Heart right ventricle (tissue), 16 donors: ENCODE data around the gene TBC1D22A. TPM values are rescaled to one million over a fixed set of nuclear protein-coding genes. Genes with fewer than 3 reads are reported as not detected.
A peak's percentile ranks its signal among the peaks of the same experiment; 100 is the strongest.

Experiments used
- ATAC-seq, 8 donors: fragments of 200-7000 bp; cut with Tn5 transposase; one replicate each; pipeline ENCODE4 v1.9.1; 2020; ENCODE audit warnings: mild to moderate bottlenecking in 8 of 8, moderate library complexity in 8 of 8, moderate number of reproducible peaks in 1 of 8
- DNase-seq, 2 donors: peaks; one replicate each; pipeline ENCODE4 v3.0.0-alpha.2; 2020
- H3K27ac ChIP-seq, 10 donors: fragments of 200-600 bp; sonication (generic) in 2 of 10; one replicate each; pipeline versions ENCODE4 v1.5.0 to v1.8.0; 2020 to 2022; ENCODE audit warnings: mild to moderate bottlenecking in 3 of 10
- H3K27me3 ChIP-seq, 7 donors: fragments of 200-600 bp; one replicate each; pipeline ENCODE4 v1.8.0; 2021 to 2022; ENCODE audit warnings: mild to moderate bottlenecking in 2 of 7
- H3K36me3 ChIP-seq, 9 donors: fragments of 200-600 bp; sonication (generic) in 1 of 9; one replicate each; pipeline versions ENCODE4 v1.5.0 to v1.8.0; 2020 to 2022; ENCODE audit warnings: mild to moderate bottlenecking in 2 of 9
- H3K4me1 ChIP-seq, 9 donors: fragments of 200-600 bp; sonication (generic) in 1 of 9; one replicate each; pipeline versions ENCODE4 v1.5.0 to v1.8.0; 2020 to 2022; ENCODE audit warnings: mild to moderate bottlenecking in 4 of 9
- H3K4me3 ChIP-seq, 10 donors: fragments of 200-600 bp; sonication (generic) in 2 of 10; one replicate each; pipeline versions ENCODE4 v1.5.0 to v1.8.0; 2020 to 2022; ENCODE audit warnings: mild to moderate bottlenecking in 7 of 10, moderate library complexity in 2 of 10
- H3K9me3 ChIP-seq, 11 donors: fragments of 200-600 bp in 10 of 11; sonication (generic) in 2 of 11; one replicate each; pipeline versions ENCODE4 v1.5.0 to v1.8.0; 2013 to 2022; ENCODE audit warnings: mild to moderate bottlenecking in 2 of 11, control low read depth in 1 of 11, moderate library complexity in 1 of 11
- WGBS, 2 donors: extraction: QIAGEN DNeasy Blood & Tissue Kit; methylation state at CpG; one replicate each; pipeline ENCODE4 v1.1.7; 2013; ENCODE audit warnings: inconsistent platforms in 1 of 2; 5-methylcytosine and 5-hydroxymethylcytosine counted together
- intact Hi-C, 10 donors: fragments of 100-400 bp; cut with DNase I; formaldehyde crosslinking; loops; one replicate each; pipeline versions ENCODE4 v1.11.1 to v1.14.2; 2022
- polyA plus RNA-seq, 2 donors: library from polyadenylated mRNA; stranded (reverse); fragments of 200-250 nt; gene quantifications; one replicate each; pipeline ENCODE4 v1.2.3, GENCODE V29; 2013
- total RNA-seq, 10 donors: library from RNA; stranded (reverse); fragmentation: NEBNext Ultra II Directional in 3 of 10; extraction: Animal tissue kit (Norgen Biotek cat#: 25700) in 3 of 10; gene quantifications; one replicate each; pipeline versions ENCODE4 v1.2.1 to v1.2.4, GENCODE V29; 2021 to 2023
- TF ChIP-seq, protein P1 (sequence below), 9 donors: fragments of 200-600 bp; sonication (generic) in 2 of 9; IDR thresholded peaks; one replicate each; pipeline versions ENCODE4 v1.5.0 to v1.8.0; 2021 to 2022; ENCODE audit warnings: antibody characterized with exemption in 9 of 9, mild to moderate bottlenecking in 5 of 9, moderate library complexity in 1 of 9
- donor health status: Arrhythmogenic right ventricular cardiomyopathy.
- donor health status: ischemic (EF 13 %, LVEDD 7.1; RV severe dilation, severe dysfunction).
- donor health status: healthy with polysubstance abuse.
- donor health status: DM: no; HTN: yes; CAD: no.
- donor health status: DM: no; HTN: no; CAD: no.
- donor health status: ischemic (EF 25% LVEDD 6.9; RV normal size, moderate dysfunction).
- donor health status: ischemic (EF 25% LVEDD 5.7; RV mildly dilated, moderate dysfunction).
- donor health status: healthy.
- donor health status: DM: yes; HTN: yes; CAD: no.
- donor health status: Ischemic cardiomyopathy.
- donor health status: ischemic (EF 35%, LVEDD 5.7; RV mildly dilated, moderate dysfunction).
- donor health status: nonischemic (EF 11% LVEDD 7.7; RV severe dilation, severe dysfunction).
- donor health status: DM: yes; HTN: yes; CAD: no.
- donor health status: PGD.
- donor health status: ischemic (EF 29% LVEDD 5.4; RV normal size, mild dysfunction).
- donor health status: nonischemic (EF 23%, LVEDD 6.1; RV moderate dilation, normal function).

The TBC1D22A gene
- total and polyA plus RNA-seq, 12 donors: 7.2 to 27.9 (median 17.9) TPM

GRCh38 chr22:47032956-47033647, 270.7 kb downstream of the TBC1D22A start:
- no peaks in the 10 kb centered on the region for H3K27me3 ChIP-seq
- peaks cover 0 to 35% (median 0%) of the 10 kb centered on the region in 9 donors for H3K36me3 ChIP-seq
- H3K4me3 ChIP-seq: no peak overlapping the region
- TF ChIP-seq, protein P1, sequence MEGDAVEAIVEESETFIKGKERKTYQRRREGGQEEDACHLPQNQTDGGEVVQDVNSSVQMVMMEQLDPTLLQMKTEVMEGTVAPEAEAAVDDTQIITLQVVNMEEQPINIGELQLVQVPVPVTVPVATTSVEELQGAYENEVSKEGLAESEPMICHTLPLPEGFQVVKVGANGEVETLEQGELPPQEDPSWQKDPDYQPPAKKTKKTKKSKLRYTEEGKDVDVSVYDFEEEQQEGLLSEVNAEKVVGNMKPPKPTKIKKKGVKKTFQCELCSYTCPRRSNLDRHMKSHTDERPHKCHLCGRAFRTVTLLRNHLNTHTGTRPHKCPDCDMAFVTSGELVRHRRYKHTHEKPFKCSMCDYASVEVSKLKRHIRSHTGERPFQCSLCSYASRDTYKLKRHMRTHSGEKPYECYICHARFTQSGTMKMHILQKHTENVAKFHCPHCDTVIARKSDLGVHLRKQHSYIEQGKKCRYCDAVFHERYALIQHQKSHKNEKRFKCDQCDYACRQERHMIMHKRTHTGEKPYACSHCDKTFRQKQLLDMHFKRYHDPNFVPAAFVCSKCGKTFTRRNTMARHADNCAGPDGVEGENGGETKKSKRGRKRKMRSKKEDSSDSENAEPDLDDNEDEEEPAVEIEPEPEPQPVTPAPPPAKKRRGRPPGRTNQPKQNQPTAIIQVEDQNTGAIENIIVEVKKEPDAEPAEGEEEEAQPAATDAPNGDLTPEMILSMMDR (IDR thresholded peaks at IDR 0.05): no peak
- H3K4me1 ChIP-seq: no peaks in the 10 kb centered on the region
- no peak for ATAC-seq
- no peaks in the 10 kb centered on the region for H3K9me3 ChIP-seq
- intact Hi-C loops: no loop called here
- WGBS, 2 donors: 88 to 89% methylated on average over 15 of the region's 15 CpGs
- no peak for DNase-seq
- no peak overlapping the region for H3K27ac ChIP-seq

DNA sequence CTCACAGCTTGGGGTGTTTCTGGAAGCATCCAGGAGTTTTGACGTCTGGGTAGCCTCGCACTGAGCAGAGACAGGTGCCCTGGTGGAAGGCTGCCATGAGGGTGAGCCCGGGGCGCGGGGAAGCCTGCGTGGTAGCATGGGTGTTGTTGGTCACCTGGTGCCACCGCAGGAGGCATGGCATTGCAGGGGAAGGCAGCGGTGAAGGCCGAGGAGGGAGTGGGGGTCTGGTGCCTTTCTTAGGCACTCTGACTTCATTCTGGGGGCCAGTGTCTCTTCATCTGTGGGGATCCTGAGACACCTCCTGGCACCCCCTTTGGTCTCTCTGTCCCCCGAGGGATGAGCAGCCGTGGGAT, 271.2 kb downstream of the TBC1D22A start:
- no peak overlapping the region for H3K4me3 ChIP-seq
- H3K27me3 ChIP-seq: no peaks in the 10 kb centered on the region
- H3K9me3 ChIP-seq: no peaks in the 10 kb centered on the region
- WGBS, 2 donors: 93 to 95% methylated on average over 11 of the region's 11 CpGs
- DNase-seq (no peak), ATAC-seq (no peak)
- no peak overlapping the region for H3K27ac ChIP-seq
- intact Hi-C loops: no loop called here
- no peaks in the 10 kb centered on the region for H3K4me1 ChIP-seq
- TF ChIP-seq, protein P1 (IDR thresholded peaks at IDR 0.05): no peak
- H3K36me3 ChIP-seq: peaks cover 0 to 37% (median 0%) of the 10 kb centered on the region in 9 donors

DNA sequence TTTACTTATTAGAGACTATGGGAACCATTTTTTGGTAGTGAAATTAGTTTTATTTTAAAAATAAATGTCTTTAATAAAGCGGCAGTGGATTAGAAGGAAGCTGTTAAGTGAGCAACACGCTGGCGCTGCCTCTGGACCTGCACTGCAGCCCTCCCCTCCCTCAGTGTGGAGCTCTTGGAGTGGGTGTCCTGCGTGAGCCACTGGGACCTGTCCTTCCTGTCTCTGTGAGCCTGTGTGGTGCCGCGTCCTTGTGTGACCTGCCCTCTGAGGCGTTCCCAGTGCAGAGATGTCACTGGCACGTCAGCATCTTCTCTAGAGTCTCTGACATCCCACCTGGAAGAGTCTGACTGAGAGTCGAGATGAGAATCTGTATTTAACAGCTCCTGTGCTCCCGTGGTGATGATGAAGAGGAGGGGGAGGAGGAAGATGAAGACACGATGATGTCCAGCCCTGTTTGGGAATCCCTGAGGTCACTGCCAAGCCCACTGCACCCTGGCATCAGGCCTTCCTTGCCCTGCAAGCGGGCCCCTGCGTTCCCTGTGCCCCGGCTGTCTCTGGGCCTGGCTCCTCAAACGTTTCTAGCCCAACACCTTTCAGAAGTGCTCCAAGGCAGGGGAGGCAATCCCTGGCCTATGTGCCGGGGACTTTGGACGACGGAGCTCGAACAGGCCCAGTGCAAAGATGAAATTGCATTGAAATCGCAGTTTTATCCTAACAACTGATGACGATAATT, 271.8 kb downstream of the TBC1D22A start:
- ATAC-seq (no peak), DNase-seq (peak in 1 of 2 donors; percentile 2)
- peaks cover 0 to 37% (median 0%) of the 10 kb centered on the region in 9 donors for H3K36me3 ChIP-seq
- TF ChIP-seq, protein P1 (IDR thresholded peaks at IDR 0.05): no peak
- H3K4me1 ChIP-seq: no peaks in the 10 kb centered on the region
- H3K9me3 ChIP-seq: no peaks in the 10 kb centered on the region
- WGBS, 2 donors: 77 to 82% methylated on average over 21 of the region's 21 CpGs
- H3K4me3 ChIP-seq: no peak overlapping the region
- H3K27me3 ChIP-seq: no peaks in the 10 kb centered on the region
- intact Hi-C loops: no loop called here
- H3K27ac ChIP-seq: no peak overlapping the region

DNA sequence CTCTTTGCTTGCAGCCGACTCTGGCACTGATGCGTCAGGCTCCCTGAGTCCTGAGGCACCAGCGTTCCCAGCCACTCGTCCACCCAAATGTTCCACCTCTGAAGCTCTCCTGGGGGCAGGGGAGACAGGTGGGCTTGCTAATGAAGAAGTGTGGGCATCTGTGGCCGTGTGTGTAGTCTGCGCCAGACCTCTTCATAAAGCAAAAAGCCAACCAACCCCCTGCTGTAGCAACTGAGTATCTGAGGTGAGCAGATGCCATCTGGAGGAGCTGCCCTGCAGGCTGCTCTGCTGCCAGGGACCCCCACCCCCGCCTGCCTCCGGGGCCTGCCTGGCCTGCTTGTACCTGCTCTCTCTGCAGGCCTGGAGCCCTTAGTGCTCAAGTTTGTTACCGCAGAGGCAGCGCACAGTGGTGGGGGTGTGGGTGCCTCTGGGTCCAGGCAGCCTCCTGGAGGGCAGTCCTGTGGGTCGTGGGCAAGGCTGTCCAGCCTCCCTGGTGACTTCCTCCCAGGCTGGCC, 272.5 kb downstream of the TBC1D22A start:
- ATAC-seq: no peak
- DNase-seq: peak in 1 of 2 donors; percentile 1
- 83 to 84% methylated on average over 11 of the region's 11 CpGs for WGBS, 2 donors
- Histone ChIP-seq H3K4me3 (no peak overlapping the region), H3K36me3 (peaks cover 0 to 32% (median 0%) of the 10 kb centered on the region in 9 donors), H3K4me1 (no peaks in the 10 kb centered on the region), H3K27ac (no peak overlapping the region), H3K9me3 (no peaks in the 10 kb centered on the region), H3K27me3 (no peaks in the 10 kb centered on the region)
- TF ChIP-seq, protein P1 (IDR thresholded peaks at IDR 0.05): no peak
- intact Hi-C loops: no loop called here
